Measurements from ENCODE around the gene RBM19.
"Not testable (repeated sequence)": the region's sequence is repeated elsewhere in the genome, so short reads cannot be mapped to it uniquely, and the experiment has no call there.

The RBM19 gene

GRCh38 chr12:113901319-113901718 is 64.8 kb downstream of the RBM19 start:
- not testable (repeated sequence) for ATAC-seq (ENCODE audit: low read depth); H3K27me3 Mint-ChIP-seq; H3K9me3 Mint-ChIP-seq; H3K27ac Mint-ChIP-seq; H3K4me1 Mint-ChIP-seq; DNase-seq (ENCODE audit: low spot score in 2 of 2); H3K4me3 Mint-ChIP-seq
- H3K36me3 Mint-ChIP-seq, result peaks cover 37% of the 10 kb centered on the region

GRCh38 chr12:113900716-113901115 is 65.4 kb downstream of the RBM19 start:
- H3K4me3 Mint-ChIP-seq, result no peak overlapping the region
- no peak overlapping the region for H3K27ac Mint-ChIP-seq
- H3K27me3 Mint-ChIP-seq, result no peaks in the 10 kb centered on the region
- ATAC-seq (ENCODE audit: low read depth) (no peak), DNase-seq (ENCODE audit: low spot score in 2 of 2) (no peak)
- no peaks in the 10 kb centered on the region for H3K4me1 Mint-ChIP-seq
- peaks cover 34% of the 10 kb centered on the region for H3K36me3 Mint-ChIP-seq
- no peaks in the 10 kb centered on the region for H3K9me3 Mint-ChIP-seq

- Mint-ChIP-seq H3K4me1 (no peaks in the 10 kb centered on the region), H3K27ac (no peak overlapping the region), H3K4me3 (no peak overlapping the region), H3K9me3 (no peaks in the 10 kb centered on the region), H3K36me3 (peaks cover 31% of the 10 kb centered on the region), H3K27me3 (no peaks in the 10 kb centered on the region)
- DNase-seq (ENCODE audit: low spot score in 2 of 2) (no peak), ATAC-seq (ENCODE audit: low read depth) (no peak)
Observed at GRCh38 chr12:113899561-113900471, 66.3 kb downstream of the RBM19 start.

GRCh38 chr12:113899042-113899560 is 67.0 kb downstream of the RBM19 start:
- no peaks in the 10 kb centered on the region for H3K4me1 Mint-ChIP-seq
- DNase-seq (ENCODE audit: low spot score in 2 of 2), result no peak
- peaks cover 29% of the 10 kb centered on the region for H3K36me3 Mint-ChIP-seq
- no peaks in the 10 kb centered on the region for H3K27me3 Mint-ChIP-seq
- no peak overlapping the region for H3K4me3 Mint-ChIP-seq
- no peak overlapping the region for H3K27ac Mint-ChIP-seq
- no peak for ATAC-seq (ENCODE audit: low read depth)
- H3K9me3 Mint-ChIP-seq, result no peaks in the 10 kb centered on the region

GRCh38 chr12:113898466-113898865 is 67.7 kb downstream of the RBM19 start:
- no peak overlapping the region for H3K27ac Mint-ChIP-seq
- no peaks in the 10 kb centered on the region for H3K27me3 Mint-ChIP-seq
- DNase-seq (ENCODE audit: low spot score in 2 of 2) (no peak), ATAC-seq (ENCODE audit: low read depth) (no peak)
- no peaks in the 10 kb centered on the region for H3K4me1 Mint-ChIP-seq
- H3K4me3 Mint-ChIP-seq, result no peak overlapping the region
- no peaks in the 10 kb centered on the region for H3K9me3 Mint-ChIP-seq
- peaks cover 29% of the 10 kb centered on the region for H3K36me3 Mint-ChIP-seq

GRCh38 chr12:113897406-113897805 is 68.7 kb downstream of the RBM19 start:
- Mint-ChIP-seq H3K27me3 (no peaks in the 10 kb centered on the region), H3K4me1 (no peaks in the 10 kb centered on the region), H3K4me3 (no peak overlapping the region), H3K36me3 (peaks cover 28% of the 10 kb centered on the region), H3K9me3 (no peaks in the 10 kb centered on the region), H3K27ac (no peak overlapping the region)
- DNase-seq (ENCODE audit: low spot score in 2 of 2), result no peak
- ATAC-seq (ENCODE audit: low read depth), result no peak

GRCh38 chr12:113896841-113897240 is 69.3 kb downstream of the RBM19 start:
- no peaks in the 10 kb centered on the region for H3K9me3 Mint-ChIP-seq
- H3K4me3 Mint-ChIP-seq, result no peak overlapping the region
- H3K4me1 Mint-ChIP-seq, result no peaks in the 10 kb centered on the region
- peaks cover 32% of the 10 kb centered on the region for H3K36me3 Mint-ChIP-seq
- ATAC-seq (ENCODE audit: low read depth) (no peak), DNase-seq (ENCODE audit: low spot score in 2 of 2) (no peak)
- no peaks in the 10 kb centered on the region for H3K27me3 Mint-ChIP-seq
- H3K27ac Mint-ChIP-seq, result no peak overlapping the region

- Mint-ChIP-seq H3K4me3 (no peak overlapping the region), H3K27ac (no peak overlapping the region)
Observed at GRCh38 chr12:113896194-113896593, 69.9 kb downstream of the RBM19 start.

GRCh38 chr12:113895176-113895575 is 70.9 kb downstream of the RBM19 start:
- H3K27me3 Mint-ChIP-seq, result no peaks in the 10 kb centered on the region
- H3K36me3 Mint-ChIP-seq, result peaks cover 38% of the 10 kb centered on the region
- DNase-seq (ENCODE audit: low spot score in 2 of 2), result no peak
- ATAC-seq (ENCODE audit: low read depth), result no peak
- H3K4me1 Mint-ChIP-seq, result peaks cover 2% of the 10 kb centered on the region
- H3K9me3 Mint-ChIP-seq, result no peaks in the 10 kb centered on the region
- no peak overlapping the region for H3K27ac Mint-ChIP-seq
- no peak overlapping the region for H3K4me3 Mint-ChIP-seq

More at GRCh38 chr12:113896194-113896593, 69.9 kb downstream of the RBM19 start:
- no peaks in the 10 kb centered on the region for H3K4me1 Mint-ChIP-seq
- ATAC-seq (ENCODE audit: low read depth) (no peak), DNase-seq (ENCODE audit: low spot score in 2 of 2) (no peak)
- H3K9me3 Mint-ChIP-seq, result no peaks in the 10 kb centered on the region
- H3K36me3 Mint-ChIP-seq, result peaks cover 35% of the 10 kb centered on the region
- H3K27me3 Mint-ChIP-seq, result no peaks in the 10 kb centered on the region

- Mint-ChIP-seq H3K4me1 (peaks cover 2% of the 10 kb centered on the region), H3K36me3 (peaks cover 36% of the 10 kb centered on the region), H3K4me3 (no peak overlapping the region), H3K27ac (no peak overlapping the region), H3K9me3 (no peaks in the 10 kb centered on the region), H3K27me3 (no peaks in the 10 kb centered on the region)
- ATAC-seq (ENCODE audit: low read depth) (no peak), DNase-seq (ENCODE audit: low spot score in 2 of 2) (no peak)
Observed at GRCh38 chr12:113894697-113895096, 71.4 kb downstream of the RBM19 start.

- H3K27me3 Mint-ChIP-seq, result no peaks in the 10 kb centered on the region
- no peak overlapping the region for H3K27ac Mint-ChIP-seq
- H3K4me3 Mint-ChIP-seq, result no peak overlapping the region
- H3K4me1 Mint-ChIP-seq, result peaks cover 2% of the 10 kb centered on the region
- H3K36me3 Mint-ChIP-seq, result peaks cover 36% of the 10 kb centered on the region
- DNase-seq (ENCODE audit: low spot score in 2 of 2) (no peak), ATAC-seq (ENCODE audit: low read depth) (no peak)
- H3K9me3 Mint-ChIP-seq, result no peaks in the 10 kb centered on the region
Observed at GRCh38 chr12:113893221-113893620, 72.9 kb downstream of the RBM19 start.

- no peak overlapping the region for H3K27ac Mint-ChIP-seq
- no peaks in the 10 kb centered on the region for H3K9me3 Mint-ChIP-seq
- peaks cover 35% of the 10 kb centered on the region for H3K36me3 Mint-ChIP-seq
- no peak for DNase-seq (ENCODE audit: low spot score in 2 of 2)
- H3K27me3 Mint-ChIP-seq, result no peaks in the 10 kb centered on the region
- peaks cover 2% of the 10 kb centered on the region for H3K4me1 Mint-ChIP-seq
- no peak overlapping the region for H3K4me3 Mint-ChIP-seq
- ATAC-seq (ENCODE audit: low read depth), result no peak
Observed at GRCh38 chr12:113892556-113892955, 73.6 kb downstream of the RBM19 start.

GRCh38 chr12:113891739-113892520 is 74.2 kb downstream of the RBM19 start:
- H3K36me3 Mint-ChIP-seq, result peaks cover 35% of the 10 kb centered on the region
- ATAC-seq (ENCODE audit: low read depth) (no peak), DNase-seq (ENCODE audit: low spot score in 2 of 2) (no peak)
- H3K4me1 Mint-ChIP-seq, result peaks cover 2% of the 10 kb centered on the region
- H3K27me3 Mint-ChIP-seq, result no peaks in the 10 kb centered on the region
- H3K9me3 Mint-ChIP-seq, result no peaks in the 10 kb centered on the region
- no peak overlapping the region for H3K27ac Mint-ChIP-seq
- no peak overlapping the region for H3K4me3 Mint-ChIP-seq

- ATAC-seq (ENCODE audit: low read depth), result no peak
- Mint-ChIP-seq H3K36me3 (peaks cover 32% of the 10 kb centered on the region), H3K27ac (no peak overlapping the region), H3K4me3 (no peak overlapping the region), H3K9me3 (no peaks in the 10 kb centered on the region), H3K27me3 (no peaks in the 10 kb centered on the region), H3K4me1 (peaks cover 2% of the 10 kb centered on the region)
- DNase-seq (ENCODE audit: low spot score in 2 of 2), result no peak
Observed at GRCh38 chr12:113891167-113891692, 74.9 kb downstream of the RBM19 start.
